Inferior parietal cortex (tissue), 1 donor: ENCODE results near the gene PUS1.

Source experiments
- DNase-seq: peaks from one replicate; pipeline ENCODE4 v3.0.0-alpha.2; 2016; ENCODE audit errors: extremely low spot score

Gene PUS1

DNA sequence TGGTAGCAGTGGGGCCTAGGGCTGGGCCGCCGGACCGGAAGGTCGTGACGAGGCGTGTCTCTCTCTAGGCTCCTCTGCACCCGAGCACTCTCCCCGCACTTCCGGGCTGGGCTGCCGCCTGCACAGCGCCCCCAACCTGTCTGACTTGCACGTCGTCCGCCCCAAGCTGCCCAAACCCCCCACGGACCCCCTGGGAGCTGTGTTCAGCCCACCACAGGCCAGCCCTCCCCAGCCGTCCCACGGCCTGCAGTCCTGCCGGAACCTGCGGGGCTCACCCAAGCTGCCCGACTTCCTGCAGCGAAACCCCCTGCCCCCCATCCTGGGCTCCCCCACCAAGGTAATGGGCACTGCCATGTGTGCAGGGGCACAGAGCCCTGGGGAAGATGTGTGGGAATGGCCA lies 13.3 kb upstream of the PUS1 start:
- no peak for DNase-seq

- no peak for DNase-seq
Measured at GRCh38 chr12:131916306-131917138, 12.6 kb upstream of the PUS1 start.

DNA sequence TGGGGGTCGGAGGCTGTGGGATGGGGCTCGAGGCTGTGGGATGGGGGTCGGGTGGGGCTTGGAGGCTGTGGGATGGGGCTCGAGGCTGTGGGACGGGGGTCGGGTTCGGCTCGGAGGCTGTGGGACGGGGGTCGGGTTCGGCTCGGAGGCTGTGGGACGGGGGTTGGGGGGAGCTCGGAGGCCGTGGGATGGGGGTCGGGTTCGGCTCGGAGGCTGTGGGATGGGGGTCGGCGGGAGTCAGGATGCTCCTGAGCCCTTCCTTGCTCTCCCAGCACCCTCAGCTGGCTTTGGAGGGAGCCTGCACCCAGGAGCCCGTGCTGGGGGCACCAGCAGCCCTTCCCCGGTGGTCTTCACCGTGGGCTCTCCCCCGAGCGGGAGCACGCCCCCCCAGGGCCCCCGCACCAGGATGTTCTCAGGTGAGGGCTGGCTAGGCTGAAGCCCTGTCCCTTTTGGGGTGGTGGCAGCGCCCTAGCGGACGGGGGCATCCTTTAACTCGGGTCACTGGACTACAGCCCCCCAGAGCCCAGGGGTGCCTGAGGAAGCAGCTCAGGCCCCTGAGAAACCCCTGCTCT lies 11.9 kb upstream of the PUS1 start:
- DNase-seq = no peak

GRCh38 chr12:131917711-131918306 lies 11.3 kb upstream of the PUS1 start:
- no peak for DNase-seq

- no peak for DNase-seq
Measured at GRCh38 chr12:131918311-131919050, 10.6 kb upstream of the PUS1 start.

- DNase-seq = no peak
Measured at GRCh38 chr12:131919051-131919347, 10.1 kb upstream of the PUS1 start.

DNA sequence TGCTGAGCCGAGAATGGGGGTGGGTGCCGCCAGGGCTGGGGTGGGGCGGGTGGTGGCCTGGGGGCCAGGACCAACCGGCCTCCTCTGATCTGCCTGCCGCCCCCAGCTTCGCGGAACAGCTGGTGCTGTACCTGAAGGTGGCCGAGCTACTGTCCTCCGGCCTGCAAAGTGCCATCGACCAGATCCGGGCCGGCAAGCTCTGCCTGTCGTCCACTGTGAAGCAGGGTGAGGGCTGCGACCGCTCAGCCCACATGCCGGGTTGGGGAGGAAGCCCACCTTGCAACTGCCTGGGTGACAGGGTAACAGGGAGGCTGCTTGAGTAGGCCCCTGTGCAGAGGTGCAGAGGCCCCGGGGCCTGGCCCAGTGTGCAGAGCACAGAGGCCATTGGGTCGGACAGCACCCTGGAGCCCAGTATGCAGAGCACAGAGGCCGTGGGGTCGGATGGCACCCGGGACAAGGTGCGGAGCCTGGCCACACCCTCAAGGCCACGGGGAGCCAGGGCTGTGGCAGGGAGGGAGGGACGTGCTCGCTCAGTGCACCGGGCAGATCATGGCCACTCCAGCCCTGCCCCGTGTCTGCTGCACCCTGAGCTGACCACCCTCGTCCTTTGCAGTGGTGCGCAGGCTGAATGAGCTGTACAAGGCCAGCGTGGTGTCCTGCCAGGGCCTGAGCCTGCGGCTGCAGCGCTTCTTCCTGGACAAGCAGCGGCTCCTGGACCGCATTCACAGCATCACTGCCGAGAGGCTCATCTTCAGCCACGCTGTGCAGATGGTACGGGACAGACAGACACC lies 9.5 kb upstream of the PUS1 start:
- no peak for DNase-seq

- no peak for DNase-seq
Measured at GRCh38 chr12:131920157-131920508, 8.9 kb upstream of the PUS1 start.

DNA sequence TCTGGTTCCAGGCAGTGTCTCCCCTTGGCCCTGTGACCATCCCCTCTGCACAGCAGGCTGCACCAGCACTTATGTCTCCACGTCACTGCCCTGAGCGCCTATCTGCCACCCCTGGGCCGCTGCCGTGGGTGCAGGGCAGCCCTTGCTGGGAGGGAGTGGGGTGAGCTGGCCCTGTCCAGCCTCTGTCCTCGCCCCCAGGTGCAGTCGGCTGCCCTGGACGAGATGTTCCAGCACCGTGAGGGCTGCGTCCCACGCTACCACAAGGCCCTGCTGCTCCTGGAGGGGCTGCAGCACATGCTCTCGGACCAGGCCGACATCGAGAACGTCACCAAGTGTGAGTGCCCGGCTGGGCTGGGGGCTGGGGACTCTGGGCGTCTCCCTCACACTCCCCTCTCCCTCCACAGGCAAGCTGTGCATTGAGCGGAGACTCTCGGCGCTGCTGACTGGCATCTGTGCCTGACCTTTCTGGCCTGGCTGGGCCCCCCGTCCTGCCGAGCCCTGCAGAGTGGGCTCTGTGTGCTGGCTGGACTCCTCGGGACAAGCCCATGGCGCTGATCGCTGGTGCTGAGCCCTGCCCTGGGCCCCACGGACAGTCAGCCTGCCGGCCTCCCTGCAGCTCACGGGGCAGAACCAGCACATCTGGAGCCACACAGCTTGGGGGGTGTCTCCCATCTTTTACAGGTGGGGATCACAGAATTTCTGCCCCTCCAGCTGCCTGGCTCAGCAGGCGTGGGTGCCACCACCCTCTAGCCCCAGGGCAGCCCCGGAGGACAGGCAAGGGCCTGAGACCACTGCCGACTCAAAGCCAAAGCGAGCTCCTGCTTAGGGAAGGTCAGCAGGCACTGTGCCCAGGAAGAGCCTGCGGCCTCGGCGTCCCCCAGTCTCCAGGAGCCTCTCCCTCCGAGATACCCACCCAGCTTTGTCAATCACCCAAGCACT lies 7.9 kb upstream of the PUS1 start:
- DNase-seq = no peak

GRCh38 chr12:131921866-131922769 lies 7.0 kb upstream of the PUS1 start:
- no peak for DNase-seq

GRCh38 chr12:131922772-131923171 lies 6.3 kb upstream of the PUS1 start:
- no peak for DNase-seq

- no peak for DNase-seq
Measured at GRCh38 chr12:131923260-131923659, 5.8 kb upstream of the PUS1 start.

DNA sequence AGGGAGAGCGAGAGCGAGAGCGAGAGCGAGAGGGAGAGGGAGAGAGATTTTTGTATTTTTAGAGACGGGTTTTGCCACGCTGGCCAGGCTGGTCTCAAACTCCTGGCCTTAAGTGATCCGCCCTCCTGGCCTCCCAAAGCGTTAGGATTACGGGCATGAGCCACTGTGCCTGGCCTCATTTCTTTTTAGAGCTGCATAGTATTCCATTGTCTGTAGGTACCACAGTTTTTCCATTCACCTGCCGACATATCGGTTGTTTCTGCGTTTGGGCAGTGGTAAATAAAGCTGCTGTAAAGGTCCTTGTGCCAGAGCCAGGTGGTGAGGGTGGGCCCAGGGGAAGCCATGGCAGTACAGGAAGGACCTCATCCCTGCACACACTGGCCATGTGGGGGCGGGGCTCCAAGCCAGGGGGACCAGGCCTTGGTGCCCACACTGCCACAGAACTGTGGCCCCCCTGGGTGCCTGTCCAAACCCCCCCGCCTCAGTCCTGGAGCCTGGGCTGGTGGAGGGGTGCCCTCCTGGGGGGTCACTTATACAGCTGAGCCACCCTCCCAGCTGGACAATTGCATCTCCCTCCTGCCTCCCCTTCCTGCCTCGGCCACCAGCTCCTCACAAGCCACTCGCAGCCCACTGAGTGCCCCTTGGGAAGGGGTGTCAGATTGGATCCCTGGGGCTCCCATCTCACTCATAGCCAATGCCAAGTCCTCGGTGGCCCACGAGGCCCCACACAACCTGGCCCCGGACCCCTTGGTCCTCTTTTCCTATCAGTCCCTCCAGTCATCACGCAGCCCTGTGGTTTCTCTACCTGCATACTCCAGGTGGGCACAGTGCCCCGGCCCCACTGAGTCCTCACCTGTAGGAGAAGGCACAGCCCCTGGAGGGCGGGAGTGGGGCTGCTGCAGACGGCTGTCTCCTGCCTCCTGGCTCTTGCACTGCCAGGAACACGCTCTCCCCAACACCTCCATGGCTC lies 1.7 kb upstream of the PUS1 start:
- DNase-seq = no peak

DNA sequence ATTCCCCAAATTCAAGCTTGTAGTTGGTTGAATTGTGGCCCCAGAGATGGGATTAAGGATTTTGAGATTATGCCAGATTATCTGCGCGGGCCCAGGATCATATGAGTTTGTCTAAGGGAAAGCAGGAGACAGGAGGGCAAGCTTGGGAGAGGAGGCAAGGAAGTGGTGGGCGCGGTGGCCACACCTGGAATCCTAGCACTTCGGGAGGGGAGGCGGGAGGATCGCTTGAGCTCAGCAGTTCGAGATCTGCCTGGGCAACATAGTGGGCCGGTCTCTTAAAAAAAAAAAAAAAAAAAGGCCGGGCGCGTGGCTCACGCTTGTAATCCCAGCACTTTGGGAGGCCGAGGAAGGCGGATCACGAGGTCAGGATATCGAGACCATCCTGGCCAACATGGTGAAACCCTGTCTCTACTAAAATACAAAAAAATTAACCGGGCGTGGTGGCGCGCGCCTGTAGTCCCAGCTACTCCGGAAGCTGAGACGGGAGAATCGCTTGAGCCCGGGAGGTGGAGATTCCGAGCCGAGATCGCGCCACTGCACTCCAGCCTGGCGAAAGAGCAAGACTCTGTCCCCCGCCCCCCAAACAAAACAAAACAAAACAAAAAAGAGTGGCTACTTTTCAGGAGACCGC lies 881 bp upstream of the PUS1 start:
- no peak for DNase-seq

DNA sequence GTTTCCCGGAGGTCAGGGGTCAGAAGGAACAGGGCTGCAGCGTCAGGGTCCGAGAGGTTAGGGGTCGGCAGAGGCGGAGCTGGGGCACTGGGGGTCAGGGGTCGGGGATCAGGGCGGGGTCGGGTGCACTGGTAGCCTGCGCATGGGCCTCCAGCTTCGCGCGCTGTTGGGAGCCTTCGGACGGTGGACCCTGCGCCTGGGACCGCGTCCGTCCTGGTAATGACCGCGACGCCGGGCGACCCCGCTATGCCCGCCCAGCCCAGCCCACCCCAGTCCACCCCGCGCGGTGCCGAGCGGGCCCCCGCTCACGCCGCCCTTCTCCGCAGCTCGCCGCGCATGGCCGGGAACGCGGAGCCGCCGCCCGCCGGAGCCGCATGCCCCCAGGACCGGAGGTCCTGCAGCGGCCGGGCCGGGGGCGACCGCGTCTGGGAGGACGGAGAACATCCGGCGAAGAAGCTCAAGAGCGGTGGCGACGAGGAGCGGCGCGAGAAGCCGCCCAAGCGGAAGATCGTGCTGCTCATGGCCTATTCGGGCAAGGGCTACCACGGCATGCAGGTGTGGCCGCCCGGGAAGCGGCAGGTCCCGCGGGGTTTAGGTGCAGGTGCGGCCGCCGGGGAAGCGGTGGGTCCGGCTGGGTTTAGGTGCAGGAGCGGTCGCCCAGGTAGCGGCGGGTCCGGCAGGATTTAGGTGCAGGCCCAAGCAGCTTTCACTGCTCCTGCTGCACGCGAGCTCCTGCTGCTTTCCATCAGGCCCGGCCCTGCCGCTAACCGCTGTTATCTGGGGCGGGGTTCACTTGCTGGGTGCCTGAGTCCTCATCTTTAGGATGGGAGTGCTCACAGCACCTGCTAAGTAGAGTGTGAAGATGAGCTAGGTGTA lies 743 bp downstream of the PUS1 start:
- DNase-seq = no peak

DNA sequence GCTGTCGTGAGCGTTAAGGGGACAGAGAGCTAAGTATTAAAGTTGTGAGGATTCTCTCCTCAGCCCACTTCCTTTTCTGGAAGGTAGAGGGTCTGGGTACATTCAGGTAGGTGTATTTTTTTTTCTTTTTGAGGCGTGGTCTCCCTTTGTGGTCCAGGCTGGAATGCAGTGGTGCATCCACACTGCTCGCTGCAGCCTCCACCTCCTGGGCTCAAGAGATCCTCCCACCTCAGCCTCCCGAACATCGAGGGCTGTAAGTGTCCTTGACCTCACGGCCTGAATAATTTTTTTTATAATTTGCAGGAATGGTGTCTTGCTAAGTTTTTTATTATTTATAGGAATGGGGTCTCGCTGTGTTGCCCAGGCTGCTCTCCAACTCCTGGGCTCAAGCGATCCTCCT lies 1.4 kb downstream of the PUS1 start:
- DNase-seq = no peak

DNA sequence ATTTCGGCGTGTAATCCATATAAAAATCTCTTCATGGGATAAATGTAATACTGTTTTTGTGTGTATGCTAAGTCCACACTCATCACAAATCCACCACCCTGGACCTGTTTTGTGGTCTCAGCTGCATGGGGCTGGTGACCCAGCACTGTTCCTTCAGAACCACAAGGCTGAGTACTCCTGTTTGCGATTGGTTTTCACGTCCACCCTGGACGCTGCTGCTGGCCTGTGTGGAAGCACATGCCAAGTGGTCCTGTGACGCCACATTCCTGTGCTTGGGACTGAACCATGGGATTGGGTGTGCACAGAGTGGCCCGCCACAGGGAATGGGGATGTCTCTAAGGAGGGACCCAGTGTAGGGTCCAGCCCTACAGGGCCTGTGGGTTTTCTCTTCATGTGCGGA lies 4.3 kb downstream of the PUS1 start:
- DNase-seq = no peak
